Mesendoderm (in vitro differentiated cells): ENCODE data around the gene UMOD.

ENCODE experiments used
- DNase-seq: peaks from one replicate; pipeline ENCODE4 v3.0.0; 2013
- H2AK5ac ChIP-seq: 2 replicates; pipeline ENCODE4 v1.6.1; 2013; ENCODE audit warnings: low read length, inconsistent platforms
- H2BK120ac ChIP-seq: 2 replicates; pipeline ENCODE4 v1.6.1; 2013; ENCODE audit warnings: low read depth, mild to moderate bottlenecking, low read length, moderate library complexity, mixed read lengths
- H2BK15ac ChIP-seq: replicated peaks from 2 replicates; pipeline ENCODE4 v1.6.1; 2013; ENCODE audit warnings: low read depth, mild to moderate bottlenecking, moderate library complexity
- H2BK5ac ChIP-seq: 2 replicates; pipeline ENCODE4 v1.6.1; 2013; ENCODE audit warnings: low read length, inconsistent platforms
- H3K18ac ChIP-seq: 2 replicates; pipeline ENCODE4 v1.6.1; 2013; ENCODE audit warnings: mild to moderate bottlenecking, low read length, mixed read lengths
- H3K23ac ChIP-seq: one replicate; pipeline ENCODE4 v1.6.1; 2013; ENCODE audit warnings: low read length
- H3K27ac ChIP-seq: 2 replicates; pipeline ENCODE4 v1.5.1; 2013; ENCODE audit warnings: low read depth, mild to moderate bottlenecking, inconsistent platforms, low read length, moderate library complexity
- H3K27me3 ChIP-seq: 2 replicates; pipeline ENCODE4 v1.6.1; 2013; ENCODE audit warnings: low read length, control low read depth, mild to moderate bottlenecking, inconsistent platforms; ENCODE audit not compliant: insufficient read depth, poor library complexity
- H3K36me3 ChIP-seq: 2 replicates; pipeline ENCODE4 v1.6.1; 2013; ENCODE audit warnings: low read length, inconsistent platforms; ENCODE audit not compliant: control insufficient read depth, insufficient read depth
- H3K4ac ChIP-seq: one replicate; pipeline ENCODE4 v1.6.1; 2013; ENCODE audit warnings: low read depth, mild to moderate bottlenecking, low read length, moderate library complexity
- H3K4me1 ChIP-seq: 2 replicates; pipeline ENCODE4 v1.6.1; 2013; ENCODE audit warnings: low read depth, low read length, inconsistent platforms; ENCODE audit not compliant: control insufficient read depth
- H3K4me2 ChIP-seq: 2 replicates; pipeline ENCODE4 v1.6.1; 2013; ENCODE audit warnings: low read length
- H3K4me3 ChIP-seq: 2 replicates; pipeline ENCODE4 v1.5.1; 2013; ENCODE audit warnings: mild to moderate bottlenecking, low read length
- H3K56ac ChIP-seq: one replicate; pipeline ENCODE4 v1.6.1; 2013; ENCODE audit warnings: low read length
- H3K79me1 ChIP-seq: 2 replicates; pipeline ENCODE4 v1.6.1; 2013; ENCODE audit warnings: low read length, inconsistent platforms
- H3K79me2 ChIP-seq: 2 replicates; pipeline ENCODE4 v1.6.1; 2013; ENCODE audit warnings: mild to moderate bottlenecking, low read length; ENCODE audit not compliant: control insufficient read depth, insufficient read depth
- H3K9ac ChIP-seq: 2 replicates; pipeline ENCODE4 v1.6.1; 2013; ENCODE audit warnings: low read length, inconsistent platforms
- H4K5ac ChIP-seq: one replicate; pipeline ENCODE4 v1.6.1; 2013; ENCODE audit warnings: low read length
- H4K8ac ChIP-seq: one replicate; pipeline ENCODE4 v1.6.1; 2013; ENCODE audit warnings: low read depth, mild to moderate bottlenecking, control low read depth, low read length, moderate library complexity
- WGBS: extraction: QIAGEN DNeasy Blood & Tissue Kit; methylation state at CpG from one replicate; pipeline ENCODE4 v1.1.7; 2013; ENCODE audit warnings: low lambda C conversion rate, missing lambda C conversion rate; ENCODE audit not compliant: insufficient coverage; ENCODE audit errors: extremely low coverage; 5-methylcytosine and 5-hydroxymethylcytosine counted together

Gene UMOD

DNA sequence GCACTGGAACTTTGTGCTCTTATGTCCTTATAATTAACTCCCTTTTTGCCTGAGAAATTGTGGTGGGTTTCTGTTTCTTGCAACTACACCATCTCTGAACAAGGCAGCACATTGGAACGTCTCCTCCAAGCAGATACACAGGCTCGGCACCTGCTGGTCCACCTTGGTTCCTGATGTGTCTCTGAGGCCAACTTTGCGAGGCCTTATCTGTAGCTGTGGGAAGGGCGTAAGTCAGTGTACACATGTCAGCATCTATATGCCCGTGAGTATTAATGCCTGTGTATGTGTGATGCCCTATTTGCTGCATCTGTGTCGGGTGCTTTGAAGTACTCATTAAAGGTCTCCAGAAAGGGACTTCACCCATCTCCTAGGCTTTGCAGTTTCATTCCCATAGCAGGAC is 42.7 kb downstream of the UMOD start:
- Histone ChIP-seq H3K18ac (no peak overlapping the region), H3K79me2 (no peaks in the 10 kb centered on the region), H2BK15ac (no peak overlapping the region), H3K79me1 (no peaks in the 10 kb centered on the region), H2BK120ac (no peak overlapping the region), H4K8ac (no peak overlapping the region), H3K36me3 (no peaks in the 10 kb centered on the region), H3K4me3 (no peak overlapping the region), H3K56ac (no peak overlapping the region), H3K27me3 (no peaks in the 10 kb centered on the region), H3K4me2 (no peak overlapping the region), H3K9ac (no peak overlapping the region), H4K5ac (no peak overlapping the region), H2BK5ac (no peak overlapping the region), H3K23ac (no peak overlapping the region), H2AK5ac (no peak overlapping the region), H3K27ac (no peak overlapping the region), H3K4me1 (no peaks in the 10 kb centered on the region), H3K4ac (no peak overlapping the region)
- no peak for DNase-seq
- no CpG with 5 or more reads among the region's 6 CpGs for WGBS

DNA sequence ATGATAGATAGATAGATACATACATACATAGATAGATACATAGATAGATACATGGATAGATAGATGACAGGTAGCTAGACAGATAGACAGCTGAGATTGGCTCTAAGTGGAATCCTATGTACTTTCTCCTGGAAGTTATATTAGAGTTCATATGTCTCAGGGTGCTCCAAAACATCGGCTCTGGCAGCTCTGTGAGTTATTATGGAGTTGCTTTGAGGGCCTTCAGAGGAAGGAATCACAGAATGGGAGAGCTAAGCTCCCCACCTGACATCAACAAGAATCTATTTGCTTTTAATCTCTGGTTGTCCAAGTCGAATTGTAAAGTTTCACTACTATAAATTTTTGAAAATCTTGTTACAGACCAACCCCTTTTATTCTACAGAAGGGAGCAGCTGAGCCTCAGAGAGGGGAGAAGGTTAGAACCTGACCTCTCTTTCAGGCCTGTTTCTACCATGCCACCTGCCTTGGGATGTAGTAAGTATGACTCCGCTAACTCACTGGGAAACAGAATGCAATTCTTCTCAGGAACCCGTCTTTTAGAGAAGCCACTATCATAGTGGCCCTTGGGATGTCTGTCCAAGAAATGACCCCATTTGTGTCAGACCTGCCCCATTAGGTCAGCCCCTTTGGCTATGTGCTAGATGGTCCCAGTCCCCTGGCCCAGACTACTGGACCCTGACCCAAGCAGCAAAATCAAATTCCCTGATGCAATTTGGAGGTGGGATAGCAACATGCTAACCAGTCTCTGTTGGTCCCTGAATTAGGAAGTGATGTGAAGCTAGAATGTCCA is 43.5 kb downstream of the UMOD start:
- H3K27me3 ChIP-seq: no peaks in the 10 kb centered on the region
- no peak overlapping the region for H3K56ac ChIP-seq
- no peak overlapping the region for H4K5ac ChIP-seq
- H2BK15ac ChIP-seq: no peak overlapping the region
- no peak for DNase-seq
- no peak overlapping the region for H3K9ac ChIP-seq
- H3K79me1 ChIP-seq: no peaks in the 10 kb centered on the region
- H2BK5ac ChIP-seq: no peak overlapping the region
- no peak overlapping the region for H3K4me3 ChIP-seq
- H3K79me2 ChIP-seq: no peaks in the 10 kb centered on the region
- H2BK120ac ChIP-seq: no peak overlapping the region
- H4K8ac ChIP-seq: no peak overlapping the region
- no peaks in the 10 kb centered on the region for H3K36me3 ChIP-seq
- no CpG with 5 or more reads among the region's 4 CpGs for WGBS
- H3K23ac ChIP-seq: no peak overlapping the region
- H3K4me2 ChIP-seq: no peak overlapping the region
- H3K27ac ChIP-seq: no peak overlapping the region
- no peak overlapping the region for H2AK5ac ChIP-seq
- no peak overlapping the region for H3K18ac ChIP-seq
- H3K4me1 ChIP-seq: no peaks in the 10 kb centered on the region
- no peak overlapping the region for H3K4ac ChIP-seq

DNA sequence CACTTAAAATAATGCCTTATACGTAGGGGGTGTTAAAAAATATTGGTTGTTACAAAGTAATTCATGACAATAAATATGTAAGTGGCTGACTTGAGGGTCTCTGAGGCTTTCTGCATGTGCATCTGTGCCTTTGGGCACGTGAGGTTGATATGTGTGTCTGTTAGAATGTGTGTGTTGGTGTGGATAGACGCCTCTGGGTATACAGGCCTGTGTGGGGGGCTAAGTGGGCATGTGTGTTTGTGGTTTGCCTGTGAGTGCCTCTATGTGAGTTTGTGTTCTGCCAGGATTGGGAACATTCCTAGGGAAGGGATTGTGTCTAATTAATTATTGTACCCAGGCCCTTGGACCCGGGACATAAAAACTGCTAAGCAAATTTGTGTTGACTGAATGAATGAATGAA is 44.2 kb downstream of the UMOD start:
- Histone ChIP-seq H3K9ac (no peak overlapping the region), H4K8ac (no peak overlapping the region), H3K4me2 (no peak overlapping the region), H3K4ac (no peak overlapping the region), H3K79me1 (no peaks in the 10 kb centered on the region), H2BK15ac (no peak overlapping the region), H3K18ac (no peak overlapping the region), H3K79me2 (no peaks in the 10 kb centered on the region), H3K27ac (no peak overlapping the region), H3K4me3 (no peak overlapping the region), H2BK5ac (no peak overlapping the region), H3K56ac (no peak overlapping the region), H2BK120ac (no peak overlapping the region), H3K27me3 (no peaks in the 10 kb centered on the region), H3K23ac (no peak overlapping the region), H3K36me3 (no peaks in the 10 kb centered on the region), H3K4me1 (no peaks in the 10 kb centered on the region), H2AK5ac (no peak overlapping the region), H4K5ac (no peak overlapping the region)
- no peak for DNase-seq
- no CpG with 5 or more reads among the region's 4 CpGs for whole genome bisulfite sequencing

DNA sequence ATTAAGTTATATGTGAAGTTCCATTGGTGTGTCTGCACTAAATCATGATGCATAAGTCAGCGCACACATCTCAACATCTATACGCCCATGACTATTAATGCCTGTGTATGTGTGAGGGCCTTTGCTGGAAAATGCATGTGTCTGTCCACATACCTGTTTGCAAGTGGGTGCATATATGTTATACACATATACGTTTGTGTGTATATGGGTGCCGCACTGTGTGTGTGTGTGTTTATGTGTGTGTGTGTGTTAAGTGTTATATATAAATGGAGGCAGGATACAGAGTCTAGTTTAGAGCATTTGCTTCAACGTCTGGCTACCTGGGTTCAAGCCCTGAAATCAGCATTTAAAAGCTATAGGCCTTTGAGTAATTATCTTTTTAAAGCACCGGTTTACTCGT is 44.7 kb downstream of the UMOD start:
- WGBS: no CpG with 5 or more reads among the region's 7 CpGs
- Histone ChIP-seq H4K5ac (no peak overlapping the region), H3K18ac (no peak overlapping the region), H2AK5ac (no peak overlapping the region), H3K4me2 (no peak overlapping the region), H3K79me1 (no peaks in the 10 kb centered on the region), H3K27me3 (no peaks in the 10 kb centered on the region), H3K4me3 (no peak overlapping the region), H3K4me1 (no peaks in the 10 kb centered on the region), H2BK15ac (no peak overlapping the region), H3K79me2 (no peaks in the 10 kb centered on the region), H3K9ac (no peak overlapping the region), H2BK120ac (no peak overlapping the region), H4K8ac (no peak overlapping the region), H3K27ac (no peak overlapping the region), H3K56ac (no peak overlapping the region), H3K23ac (no peak overlapping the region), H2BK5ac (no peak overlapping the region), H3K36me3 (no peaks in the 10 kb centered on the region), H3K4ac (no peak overlapping the region)
- no peak for DNase-seq

DNA sequence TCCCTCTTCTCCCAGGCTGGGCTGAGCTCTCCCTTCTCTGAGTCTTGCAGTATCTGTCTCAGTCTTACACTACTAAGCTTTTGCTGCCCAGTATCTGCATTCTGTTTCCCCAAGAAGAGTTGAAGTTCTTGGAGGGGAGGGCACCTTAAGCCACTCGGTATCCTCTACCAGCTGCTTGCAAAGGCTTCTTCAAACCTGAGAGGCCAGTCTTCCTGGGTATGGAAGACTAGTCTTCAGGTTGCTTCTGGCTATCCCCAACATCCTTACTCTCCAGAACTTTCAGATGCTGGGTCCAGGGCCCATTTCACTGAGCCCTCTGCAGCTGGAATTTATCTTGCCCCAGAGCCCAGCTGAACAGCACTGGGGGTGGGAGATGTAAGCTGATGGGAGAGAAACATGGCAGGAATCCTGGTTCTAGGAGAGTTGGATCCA is 45.3 kb downstream of the UMOD start:
- no CpG with 5 or more reads among the region's 1 CpG for WGBS
- H3K56ac ChIP-seq: no peak overlapping the region
- H2BK120ac ChIP-seq: no peak overlapping the region
- no peak for DNase-seq
- H3K4me3 ChIP-seq: no peak overlapping the region
- H4K8ac ChIP-seq: no peak overlapping the region
- H3K9ac ChIP-seq: no peak overlapping the region
- H3K18ac ChIP-seq: no peak overlapping the region
- no peak overlapping the region for H3K23ac ChIP-seq
- no peak overlapping the region for H3K4me2 ChIP-seq
- no peaks in the 10 kb centered on the region for H3K79me1 ChIP-seq
- no peaks in the 10 kb centered on the region for H3K36me3 ChIP-seq
- no peaks in the 10 kb centered on the region for H3K27me3 ChIP-seq
- no peak overlapping the region for H2BK5ac ChIP-seq
- H3K79me2 ChIP-seq: no peaks in the 10 kb centered on the region
- no peak overlapping the region for H4K5ac ChIP-seq
- H3K4ac ChIP-seq: no peak overlapping the region
- H3K27ac ChIP-seq: no peak overlapping the region
- no peak overlapping the region for H2AK5ac ChIP-seq
- H2BK15ac ChIP-seq: no peak overlapping the region
- H3K4me1 ChIP-seq: no peaks in the 10 kb centered on the region

DNA sequence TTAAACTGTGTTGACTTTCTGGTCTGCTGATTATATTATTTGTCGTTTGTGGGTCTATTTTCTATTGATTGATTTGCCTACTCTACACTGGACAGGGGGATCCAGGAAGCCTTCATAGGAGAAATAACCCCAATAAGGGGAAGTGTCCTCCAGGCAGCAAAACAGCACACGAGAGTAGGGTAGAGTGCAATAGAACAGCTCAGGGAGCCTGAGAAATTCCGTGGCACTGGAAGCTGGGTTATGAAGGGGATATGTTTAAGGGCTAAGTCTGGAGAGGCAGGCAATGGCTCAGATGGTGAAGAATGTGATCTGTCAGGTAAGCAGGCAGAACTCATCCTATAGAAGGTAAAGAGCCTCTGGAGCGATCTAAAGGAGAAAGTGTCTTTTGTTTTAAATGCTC is 46.1 kb downstream of the UMOD start:
- Histone ChIP-seq H3K4me1 (no peaks in the 10 kb centered on the region), H4K5ac (no peak overlapping the region), H3K79me1 (no peaks in the 10 kb centered on the region), H2AK5ac (no peak overlapping the region), H3K23ac (no peak overlapping the region), H2BK120ac (no peak overlapping the region), H3K36me3 (no peaks in the 10 kb centered on the region), H3K9ac (no peak overlapping the region), H3K4me2 (no peak overlapping the region), H3K79me2 (no peaks in the 10 kb centered on the region), H3K18ac (no peak overlapping the region), H3K27me3 (no peaks in the 10 kb centered on the region), H3K27ac (no peak overlapping the region), H2BK5ac (no peak overlapping the region), H3K4me3 (no peak overlapping the region), H2BK15ac (no peak overlapping the region), H3K56ac (no peak overlapping the region), H4K8ac (no peak overlapping the region), H3K4ac (no peak overlapping the region)
- WGBS: no CpG with 5 or more reads among the region's 4 CpGs
- DNase-seq: no peak
